H9 (cell line): ENCODE measurements around the gene CLCN2. TPM values are rescaled to one million over a fixed set of nuclear protein-coding genes. Genes with fewer than 3 reads are reported as not detected.

Experiments used
- DNase-seq: peaks from one replicate; pipeline ENCODE4 v3.0.0-alpha.2; 2017
- H2AFZ ChIP-seq: one replicate; pipeline ENCODE4 v1.6.1; 2013; ENCODE audit warnings: mild to moderate bottlenecking, low read length, control low read depth, moderate library complexity
- H2AK5ac ChIP-seq: 2 replicates; pipeline ENCODE4 v1.6.1; 2013; ENCODE audit warnings: low read length, control low read depth, mixed read lengths; ENCODE audit not compliant: insufficient read length
- H2BK120ac ChIP-seq: one replicate; pipeline ENCODE4 v1.6.1; 2013; ENCODE audit warnings: low read depth, mild to moderate bottlenecking, low read length, control low read depth, inconsistent platforms; ENCODE audit not compliant: poor library complexity, severe bottlenecking
- H2BK12ac ChIP-seq: 2 replicates; pipeline ENCODE4 v1.6.1; 2013; ENCODE audit warnings: low read length, control low read depth, mixed read lengths, low read depth; ENCODE audit not compliant: insufficient read length
- H2BK15ac ChIP-seq: 2 replicates; pipeline ENCODE4 v1.6.1; 2013; ENCODE audit warnings: low read depth, low read length, control low read depth
- H2BK20ac ChIP-seq: one replicate; pipeline ENCODE4 v1.6.1; 2013; ENCODE audit warnings: low read depth, mild to moderate bottlenecking, low read length, control low read depth, inconsistent platforms; ENCODE audit not compliant: poor library complexity, severe bottlenecking
- H2BK5ac ChIP-seq: 2 replicates; pipeline ENCODE4 v1.6.1; 2013; ENCODE audit warnings: low read length, control low read depth, mixed read lengths; ENCODE audit not compliant: insufficient read length
- H3K14ac ChIP-seq: 2 replicates; pipeline ENCODE4 v1.6.1; 2013; ENCODE audit warnings: low read length, control low read depth; ENCODE audit not compliant: insufficient read depth
- H3K18ac ChIP-seq: 2 replicates; pipeline ENCODE4 v1.6.1; 2013; ENCODE audit warnings: low read depth, mild to moderate bottlenecking, mixed read lengths, low read length, control low read depth; ENCODE audit not compliant: insufficient read length
- H3K23ac ChIP-seq: 2 replicates; pipeline ENCODE4 v1.6.1; 2013; ENCODE audit warnings: low read length, control low read depth, mixed read lengths, low read depth; ENCODE audit not compliant: insufficient read length
- H3K23me2 ChIP-seq: 2 replicates; pipeline ENCODE4 v1.6.1; 2013; ENCODE audit warnings: low read depth, mild to moderate bottlenecking, mixed read lengths, low read length, control low read depth; ENCODE audit not compliant: insufficient read length, poor library complexity, severe bottlenecking
- H3K27ac ChIP-seq: 2 replicates; pipeline ENCODE4 v1.5.1; 2013; ENCODE audit warnings: low read length, control low read depth, mixed read lengths, low read depth; ENCODE audit not compliant: insufficient read length
- H3K27me3 ChIP-seq: 2 replicates; pipeline ENCODE4 v1.6.1; 2013; ENCODE audit warnings: low read length, control low read depth, inconsistent platforms; ENCODE audit not compliant: insufficient read depth
- H3K4ac ChIP-seq: 2 replicates; pipeline ENCODE4 v1.6.1; 2013; ENCODE audit warnings: low read depth, mild to moderate bottlenecking, control low read depth, inconsistent platforms, low read length, moderate library complexity
- H3K4me1 ChIP-seq: 2 replicates; pipeline ENCODE4 v1.6.1; 2013; ENCODE audit warnings: low read length, control low read depth, inconsistent platforms; ENCODE audit not compliant: insufficient read depth
- H3K4me2 ChIP-seq: 2 replicates; pipeline ENCODE4 v1.6.1; 2013; ENCODE audit warnings: low read length, control low read depth, mixed read lengths; ENCODE audit not compliant: insufficient read length, insufficient read depth
- H3K56ac ChIP-seq: 2 replicates; pipeline ENCODE4 v1.6.1; 2013; ENCODE audit warnings: low read depth, mild to moderate bottlenecking, mixed read lengths, low read length, control low read depth; ENCODE audit not compliant: insufficient read length
- H3K79me1 ChIP-seq: 2 replicates; pipeline ENCODE4 v1.6.1; 2013; ENCODE audit warnings: low read depth, mild to moderate bottlenecking, moderate library complexity, low read length, control low read depth, inconsistent platforms; ENCODE audit not compliant: insufficient read depth, poor library complexity, severe bottlenecking
- H3K79me2 ChIP-seq: 2 replicates; pipeline ENCODE4 v1.6.1; 2013; ENCODE audit warnings: low read length, control low read depth, inconsistent platforms; ENCODE audit not compliant: insufficient read depth
- H3K9ac ChIP-seq: 2 replicates; pipeline ENCODE4 v1.6.1; 2013; ENCODE audit warnings: low read length, control low read depth, mixed read lengths; ENCODE audit not compliant: insufficient read length; ENCODE audit errors: extremely low read depth
- H3K9me3 ChIP-seq: one replicate; pipeline ENCODE4 v1.6.1; 2013; ENCODE audit warnings: low read depth, low read length, inconsistent platforms; ENCODE audit not compliant: control insufficient read depth
- H3T11ph ChIP-seq: one replicate; pipeline ENCODE4 v1.6.1; 2013; ENCODE audit warnings: mild to moderate bottlenecking, low read length, control low read depth, inconsistent platforms
- H4K20me1 ChIP-seq: one replicate; pipeline ENCODE4 v1.6.1; 2013; ENCODE audit not compliant: control insufficient read depth, insufficient read length, insufficient read depth
- H4K5ac ChIP-seq: 2 replicates; pipeline ENCODE4 v1.6.1; 2013; ENCODE audit warnings: low read depth, mild to moderate bottlenecking, mixed read lengths, low read length, control low read depth; ENCODE audit not compliant: insufficient read length
- H4K8ac ChIP-seq: replicated peaks from 2 replicates; pipeline ENCODE4 v1.6.1; 2013; ENCODE audit warnings: low read length, control low read depth, mixed read lengths, low read depth; ENCODE audit not compliant: insufficient read length
- H4K91ac ChIP-seq: 2 replicates; pipeline ENCODE4 v1.6.1; 2013; ENCODE audit warnings: low read depth, mild to moderate bottlenecking, moderate library complexity, mixed read lengths, low read length, control low read depth; ENCODE audit not compliant: insufficient read length
- H3K27ac Mint-ChIP-seq, 3 experiments: 2 replicates in 2 of 3; 3 replicates in 1 of 3; pipeline ENCODE4 v1.8.0; 2020 to 2021; ENCODE audit warnings: mixed read lengths in 3 of 3, mild to moderate bottlenecking in 1 of 3, moderate library complexity in 1 of 3
- H3K27me3 Mint-ChIP-seq: 2 replicates; pipeline ENCODE4 v1.8.0; 2021; ENCODE audit warnings: low read depth, mild to moderate bottlenecking, moderate library complexity, mixed read lengths
- H3K36me3 Mint-ChIP-seq, 3 experiments: 2 replicates in 2 of 3; 3 replicates in 1 of 3; pipeline ENCODE4 v1.8.0; 2020 to 2021; ENCODE audit warnings: low read depth in 3 of 3, mixed read lengths in 3 of 3; ENCODE audit not compliant: insufficient read depth in 1 of 3
- H3K4me1 Mint-ChIP-seq, 2 experiments: 2 replicates each; pipeline ENCODE4 v1.8.0; 2020; ENCODE audit warnings: mixed read lengths in 2 of 2
- H3K4me3 Mint-ChIP-seq, 2 experiments: 2 replicates in 1 of 2; 3 replicates in 1 of 2; pipeline ENCODE4 v1.8.0; 2020 to 2021; ENCODE audit warnings: mild to moderate bottlenecking in 2 of 2, mixed read lengths in 2 of 2, moderate library complexity in 1 of 2
- H3K9me3 Mint-ChIP-seq, 2 experiments: 2 replicates in 1 of 2; 3 replicates in 1 of 2; pipeline ENCODE4 v1.8.0; 2020; ENCODE audit warnings: mild to moderate bottlenecking in 2 of 2, mixed read lengths in 2 of 2, moderate library complexity in 1 of 2
- WGBS: extraction: QIAGEN DNeasy Blood & Tissue Kit; methylation state at CpG from one replicate; pipeline ENCODE4 v1.1.7; 2013; ENCODE audit warnings: missing lambda C conversion rate, low lambda C conversion rate, mixed read lengths; ENCODE audit not compliant: insufficient read length; ENCODE audit errors: extremely low coverage; 5-methylcytosine and 5-hydroxymethylcytosine counted together
- total RNA-seq: library from RNA; stranded (reverse); gene quantifications from 2 replicates; pipeline ENCODE4 v1.2.1, GENCODE V29; 2021
- TF ChIP-seq, protein P1 (sequence below): fragments of 200-600 bp; sonication (generic); conservative IDR thresholded peaks from 3 replicates; pipeline ENCODE4 v1.8.0; 2021; ENCODE audit warnings: antibody characterized with exemption, mild to moderate bottlenecking

CLCN2 gene
- total RNA-seq, 1 experiment from 2014 or later = 17.2 TPM

DNA sequence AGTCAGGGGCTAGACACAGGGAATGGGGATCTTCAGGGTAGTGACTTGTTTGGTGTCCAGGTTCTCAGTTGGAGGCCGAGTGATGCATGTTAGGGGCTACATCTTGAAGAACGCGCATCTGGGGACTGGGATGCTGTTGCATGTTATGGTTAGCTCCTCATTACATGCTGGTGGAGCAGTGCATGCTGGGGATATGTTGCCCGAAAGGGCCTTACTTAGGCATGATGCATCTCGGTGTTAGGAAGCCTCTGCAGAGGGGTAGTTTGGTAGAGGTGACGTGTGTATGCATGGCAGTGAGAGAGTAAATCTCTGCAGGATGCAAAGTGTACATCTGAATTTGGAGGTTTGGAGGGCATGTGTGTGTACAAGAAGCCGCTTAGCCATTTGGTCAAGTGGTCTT is 44.6 kb downstream of the CLCN2 start:
- Mint-ChIP-seq H3K27ac (peak overlapping the region in 2 of 3 experiments; percentile 21 to 68; a peak in 3 of 7 replicates), H3K36me3 (peaks cover 36 to 59% (median 46%) of the 10 kb centered on the region in 3 experiments; a peak in 6 of 7 replicates), H3K27me3 (no peaks in the 10 kb centered on the region), H3K9me3 (no peaks in the 10 kb centered on the region), H3K4me1 (peaks cover 26 to 27% of the 10 kb centered on the region in 2 experiments), H3K4me3 (peak overlapping the region; percentile 87 to 93)
- H3K18ac ChIP-seq = no peak overlapping the region
- H2BK120ac ChIP-seq = no peak overlapping the region
- peak overlapping the region; percentile 97 for H3K4me2 ChIP-seq
- H3K4me1 ChIP-seq = peaks cover 8% of the 10 kb centered on the region; the same call in 1 of the 2 replicates
- H3K79me2 ChIP-seq = peaks cover 42% of the 10 kb centered on the region
- no peak overlapping the region for H4K91ac ChIP-seq
- H3K27ac ChIP-seq = no peak overlapping the region
- no peaks in the 10 kb centered on the region for H4K20me1 ChIP-seq
- no peak for DNase-seq
- H3K79me1 ChIP-seq = peaks cover 6% of the 10 kb centered on the region
- no peak overlapping the region for H3K56ac ChIP-seq
- no peak overlapping the region for H3T11ph ChIP-seq
- TF ChIP-seq, protein P1, sequence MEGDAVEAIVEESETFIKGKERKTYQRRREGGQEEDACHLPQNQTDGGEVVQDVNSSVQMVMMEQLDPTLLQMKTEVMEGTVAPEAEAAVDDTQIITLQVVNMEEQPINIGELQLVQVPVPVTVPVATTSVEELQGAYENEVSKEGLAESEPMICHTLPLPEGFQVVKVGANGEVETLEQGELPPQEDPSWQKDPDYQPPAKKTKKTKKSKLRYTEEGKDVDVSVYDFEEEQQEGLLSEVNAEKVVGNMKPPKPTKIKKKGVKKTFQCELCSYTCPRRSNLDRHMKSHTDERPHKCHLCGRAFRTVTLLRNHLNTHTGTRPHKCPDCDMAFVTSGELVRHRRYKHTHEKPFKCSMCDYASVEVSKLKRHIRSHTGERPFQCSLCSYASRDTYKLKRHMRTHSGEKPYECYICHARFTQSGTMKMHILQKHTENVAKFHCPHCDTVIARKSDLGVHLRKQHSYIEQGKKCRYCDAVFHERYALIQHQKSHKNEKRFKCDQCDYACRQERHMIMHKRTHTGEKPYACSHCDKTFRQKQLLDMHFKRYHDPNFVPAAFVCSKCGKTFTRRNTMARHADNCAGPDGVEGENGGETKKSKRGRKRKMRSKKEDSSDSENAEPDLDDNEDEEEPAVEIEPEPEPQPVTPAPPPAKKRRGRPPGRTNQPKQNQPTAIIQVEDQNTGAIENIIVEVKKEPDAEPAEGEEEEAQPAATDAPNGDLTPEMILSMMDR = no peak
- no peaks in the 10 kb centered on the region for H3K27me3 ChIP-seq
- no CpG with 5 or more reads among the region's 7 CpGs for WGBS
- H2BK20ac ChIP-seq = no peak overlapping the region
- H4K8ac ChIP-seq = no peak overlapping the region
- H3K14ac ChIP-seq = no peak overlapping the region
- no peak overlapping the region for H2BK5ac ChIP-seq
- no peaks in the 10 kb centered on the region for H3K9me3 ChIP-seq
- H2BK12ac ChIP-seq = no peak overlapping the region
- no peak overlapping the region for H3K4ac ChIP-seq
- H2AFZ ChIP-seq = no peak overlapping the region
- peaks cover 10% of the 10 kb centered on the region for H3K23me2 ChIP-seq
- H4K5ac ChIP-seq = no peak overlapping the region
- H3K23ac ChIP-seq = no peak overlapping the region
- no peak overlapping the region for H3K9ac ChIP-seq
- H2BK15ac ChIP-seq = no peak overlapping the region
- H2AK5ac ChIP-seq = no peak overlapping the region
